ENCODE measurements around the gene SLAMF6.
"Not testable (repeated sequence)": the region's sequence is repeated elsewhere in the genome, so short reads cannot be mapped to it uniquely, and the experiment has no call there.

Gene SLAMF6

DNA sequence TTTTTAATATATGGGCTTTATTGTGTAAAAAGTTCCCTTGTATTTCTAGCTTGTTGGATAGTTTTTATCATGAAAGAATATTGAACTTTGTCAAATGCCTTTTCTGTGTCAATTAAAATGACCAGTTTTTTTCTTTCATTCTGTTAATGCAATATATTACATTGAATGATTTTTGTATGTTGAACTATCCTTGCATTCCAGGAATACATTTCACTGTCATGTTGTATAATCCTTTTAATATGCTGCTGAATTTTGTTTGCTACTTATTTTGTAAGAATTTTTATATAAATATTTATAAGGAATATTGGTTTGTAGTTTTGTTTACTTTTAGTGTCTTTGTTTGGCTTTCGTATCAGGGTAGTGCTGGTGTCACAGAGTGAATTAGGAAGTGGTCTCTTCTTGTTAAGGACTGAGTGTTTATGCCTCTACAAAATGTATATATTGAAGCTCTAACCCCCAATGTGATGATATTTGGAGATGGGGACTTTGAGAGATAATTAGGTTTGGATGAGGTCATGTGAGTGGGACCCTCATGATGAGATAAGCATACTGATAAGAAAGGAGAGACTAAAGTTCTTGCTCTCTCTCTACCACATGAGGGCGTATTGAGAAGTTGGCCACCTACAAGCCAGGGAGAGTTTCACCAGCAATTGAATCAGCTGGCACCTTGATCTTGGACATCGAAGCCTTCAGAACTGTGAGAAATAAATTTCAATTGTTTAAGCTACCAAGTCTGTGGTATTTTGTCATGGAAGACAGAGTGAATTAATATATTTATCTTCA, 12.0 kb upstream of the SLAMF6 start:
- DNase-seq (ENCODE audit: low read depth), result no peak
- TF ChIP-seq, protein P1, sequence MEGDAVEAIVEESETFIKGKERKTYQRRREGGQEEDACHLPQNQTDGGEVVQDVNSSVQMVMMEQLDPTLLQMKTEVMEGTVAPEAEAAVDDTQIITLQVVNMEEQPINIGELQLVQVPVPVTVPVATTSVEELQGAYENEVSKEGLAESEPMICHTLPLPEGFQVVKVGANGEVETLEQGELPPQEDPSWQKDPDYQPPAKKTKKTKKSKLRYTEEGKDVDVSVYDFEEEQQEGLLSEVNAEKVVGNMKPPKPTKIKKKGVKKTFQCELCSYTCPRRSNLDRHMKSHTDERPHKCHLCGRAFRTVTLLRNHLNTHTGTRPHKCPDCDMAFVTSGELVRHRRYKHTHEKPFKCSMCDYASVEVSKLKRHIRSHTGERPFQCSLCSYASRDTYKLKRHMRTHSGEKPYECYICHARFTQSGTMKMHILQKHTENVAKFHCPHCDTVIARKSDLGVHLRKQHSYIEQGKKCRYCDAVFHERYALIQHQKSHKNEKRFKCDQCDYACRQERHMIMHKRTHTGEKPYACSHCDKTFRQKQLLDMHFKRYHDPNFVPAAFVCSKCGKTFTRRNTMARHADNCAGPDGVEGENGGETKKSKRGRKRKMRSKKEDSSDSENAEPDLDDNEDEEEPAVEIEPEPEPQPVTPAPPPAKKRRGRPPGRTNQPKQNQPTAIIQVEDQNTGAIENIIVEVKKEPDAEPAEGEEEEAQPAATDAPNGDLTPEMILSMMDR (conservative IDR thresholded peaks at IDR 0.05; ENCODE audit: low read depth, low read length), result no peak
- no peak overlapping the region for H3K4me3 ChIP-seq (ENCODE audit: low read length)

DNA sequence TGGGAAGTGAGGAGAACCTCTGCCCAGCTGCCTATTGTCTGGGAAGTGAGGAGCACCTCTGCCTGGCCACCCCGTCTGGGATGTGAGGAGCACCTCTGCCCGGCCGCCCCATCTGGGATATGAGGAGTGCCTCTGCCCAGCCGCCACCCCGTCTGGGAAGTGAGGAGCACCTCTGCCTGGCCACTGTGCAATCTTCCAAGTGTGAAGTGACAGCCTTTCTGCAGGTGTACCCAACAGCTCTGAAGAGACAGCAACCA, 9.4 kb upstream of the SLAMF6 start:
- not testable (repeated sequence) for DNase-seq (ENCODE audit: low read depth); H3K4me3 ChIP-seq (ENCODE audit: low read length)

DNA sequence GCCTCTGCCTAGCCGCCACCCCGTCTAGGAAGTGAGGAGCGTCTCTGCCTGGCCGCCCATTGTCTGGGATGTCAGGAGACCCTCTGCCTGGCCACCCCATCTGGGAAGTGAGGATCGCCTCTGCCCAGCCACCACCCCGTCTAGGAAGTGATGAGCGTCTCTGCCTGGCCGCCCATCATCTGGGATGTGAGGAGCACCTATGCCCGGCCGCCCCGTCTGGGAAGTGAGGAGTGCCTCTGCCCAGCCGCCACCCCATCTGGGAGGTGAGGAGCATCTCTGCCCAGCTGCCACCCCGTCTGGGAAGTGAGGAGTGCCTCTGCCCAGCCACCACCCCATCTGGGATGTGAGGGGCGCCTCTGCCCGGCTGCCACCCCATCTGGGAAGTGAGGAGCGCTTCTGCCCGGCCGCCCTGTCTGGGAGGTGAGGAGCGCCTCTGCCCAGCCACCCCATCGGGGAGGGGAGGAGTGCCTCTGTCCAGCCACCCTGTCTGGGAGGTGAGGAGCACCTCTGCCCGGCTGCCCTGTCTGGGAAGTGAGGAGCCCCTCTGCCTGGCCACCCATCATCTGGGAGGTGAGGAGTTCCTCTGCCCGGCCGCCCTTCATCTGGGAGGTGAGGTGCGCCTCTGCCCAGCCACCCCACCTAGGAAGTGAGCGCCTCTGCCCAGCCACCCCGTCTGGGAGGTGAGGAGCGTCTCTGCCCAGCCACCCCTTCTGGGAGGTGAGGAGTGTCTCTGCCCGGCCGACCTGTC, 8.9 kb upstream of the SLAMF6 start:
- not testable (repeated sequence) for DNase-seq (ENCODE audit: low read depth); H3K4me3 ChIP-seq (ENCODE audit: low read length)

DNA sequence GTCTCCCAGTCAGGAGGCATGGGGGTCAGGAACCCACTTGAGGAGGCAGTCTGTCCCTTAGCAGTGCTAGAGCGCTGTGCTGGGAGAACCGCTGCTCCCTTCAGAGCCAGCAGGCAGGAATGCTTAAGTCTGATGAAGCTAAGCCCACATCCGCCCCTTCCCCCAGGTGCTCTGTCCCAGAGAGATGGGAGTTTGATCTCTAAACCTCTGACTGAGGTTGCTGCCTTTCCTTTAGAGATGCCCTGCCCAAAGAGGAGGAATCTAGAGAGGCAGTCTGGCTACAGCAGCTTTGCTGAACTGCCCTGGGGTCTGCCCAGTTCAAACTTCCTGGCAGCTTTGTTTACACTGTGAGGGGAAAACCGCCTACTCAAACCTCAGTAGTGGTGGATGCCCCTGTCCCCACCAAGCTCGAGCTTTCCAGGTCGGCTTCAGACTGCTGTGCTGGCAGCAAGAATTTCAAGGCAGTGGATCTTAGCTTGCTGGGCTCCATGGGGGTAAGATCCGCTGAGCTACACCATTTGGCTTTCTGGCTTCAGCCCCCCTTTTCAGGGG, 6.4 kb upstream of the SLAMF6 start:
- not testable (repeated sequence) for H3K4me3 ChIP-seq (ENCODE audit: low read length); DNase-seq (ENCODE audit: low read depth)

DNA sequence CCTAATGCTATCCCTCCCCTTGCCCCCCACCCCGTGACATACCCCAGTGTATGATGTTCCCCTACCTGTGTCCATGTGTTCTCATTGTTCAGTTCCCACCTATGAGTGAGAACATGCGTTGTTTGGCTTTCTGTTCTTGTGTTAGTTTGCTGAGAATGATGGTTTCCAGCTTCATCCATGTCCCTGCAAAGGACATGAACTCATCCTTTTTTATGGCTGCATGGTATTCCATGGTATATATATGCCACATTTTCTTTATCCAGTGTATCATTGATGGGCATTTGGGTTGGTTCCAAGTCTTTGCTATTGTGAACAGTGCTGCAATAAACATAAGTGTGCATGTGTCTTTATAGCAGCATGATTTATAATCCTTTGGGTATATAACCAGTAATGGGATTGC, 734 bp upstream of the SLAMF6 start:
- H3K4me3 ChIP-seq (ENCODE audit: low read length), result not testable (repeated sequence)

DNA sequence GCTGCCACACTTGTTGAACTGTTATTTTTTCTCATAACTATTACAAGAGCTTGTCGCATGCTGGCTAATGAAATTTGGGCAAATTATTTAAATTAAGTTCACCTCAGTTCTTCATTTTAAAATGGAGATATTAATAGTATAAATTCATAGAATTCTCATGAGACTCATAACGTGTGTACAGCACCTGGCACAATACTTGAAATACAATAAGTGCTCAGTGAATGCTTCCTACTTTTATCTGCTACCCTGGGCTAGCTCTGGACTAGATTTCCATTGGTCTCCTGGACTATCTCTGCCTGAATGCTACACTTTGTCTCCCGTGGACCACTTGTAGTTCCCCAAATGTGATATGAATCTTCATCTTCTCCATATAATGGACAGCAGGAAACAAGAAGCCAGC, 919 bp downstream of the SLAMF6 start:
- H3K4me3 ChIP-seq (ENCODE audit: low read length), result no peak overlapping the region
- no peak for DNase-seq (ENCODE audit: low read depth)
- TF ChIP-seq, protein P1 (conservative IDR thresholded peaks at IDR 0.05; ENCODE audit: low read depth, low read length), result no peak

More for the DNA sequence above, 734 bp upstream of the SLAMF6 start:
- not testable (repeated sequence) for DNase-seq (ENCODE audit: low read depth)

DNA sequence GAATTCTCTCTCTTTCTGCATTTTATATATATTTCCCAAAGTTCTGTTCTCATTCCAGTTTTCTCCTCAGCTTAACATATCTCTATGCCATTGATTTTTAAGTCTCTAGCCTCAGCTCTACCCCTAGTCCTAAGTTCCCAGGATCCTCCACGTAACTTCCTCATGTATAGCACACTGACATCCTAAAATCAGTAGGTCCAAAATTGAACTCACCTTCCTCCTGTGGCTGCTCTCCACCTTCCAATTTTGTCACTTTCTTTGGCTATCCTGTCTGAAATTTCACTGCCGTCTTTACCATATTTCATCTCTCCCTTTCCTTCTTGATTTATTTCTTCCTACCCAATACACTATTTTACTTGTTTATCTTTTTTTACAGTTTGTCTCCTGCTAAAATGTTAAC, 1.5 kb downstream of the SLAMF6 start:
- TF ChIP-seq, protein P1 (conservative IDR thresholded peaks at IDR 0.05; ENCODE audit: low read depth, low read length), result no peak
- H3K4me3 ChIP-seq (ENCODE audit: low read length), result no peak overlapping the region
- no peak for DNase-seq (ENCODE audit: low read depth)

DNA sequence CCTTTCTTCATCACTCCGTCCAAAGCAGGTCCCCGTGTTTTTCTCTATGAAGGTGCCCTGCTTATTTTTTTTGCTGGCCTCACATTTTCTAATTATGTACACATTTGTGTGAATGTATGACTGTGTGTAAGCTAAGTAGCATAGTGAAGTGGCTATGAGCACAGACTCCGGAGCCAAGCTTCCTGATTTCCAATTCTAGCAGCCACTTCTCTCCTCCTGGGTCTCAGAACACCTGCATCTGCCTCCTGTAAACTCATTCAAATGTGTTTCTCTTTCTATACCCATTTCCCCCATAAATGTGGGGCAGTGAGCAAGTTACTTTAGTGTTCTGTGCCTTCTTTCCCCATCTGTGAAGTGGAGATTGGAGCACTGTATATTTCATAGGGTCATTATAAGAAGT, 2.1 kb downstream of the SLAMF6 start:
- TF ChIP-seq, protein P1 (conservative IDR thresholded peaks at IDR 0.05; ENCODE audit: low read depth, low read length), result no peak
- DNase-seq (ENCODE audit: low read depth), result no peak
- H3K4me3 ChIP-seq (ENCODE audit: low read length), result no peak overlapping the region

DNA sequence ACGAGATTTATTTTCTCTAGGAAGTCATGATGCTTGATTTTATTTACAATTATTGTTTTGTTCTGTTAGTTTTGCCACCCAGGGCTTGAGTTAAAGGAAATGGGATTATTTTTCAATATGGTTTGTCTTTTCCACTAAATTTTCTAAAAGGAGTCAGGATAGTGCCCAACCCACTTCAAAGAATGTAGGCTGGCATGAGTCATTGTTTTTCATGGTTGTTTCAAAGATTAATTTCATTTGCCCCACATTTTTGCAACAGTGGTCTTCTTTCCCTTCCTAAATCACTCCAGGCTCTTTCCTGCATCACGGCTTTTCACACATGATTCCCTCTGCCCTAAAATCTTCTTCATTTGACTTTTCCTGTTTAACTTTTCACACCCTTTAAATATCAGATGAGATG, 2.5 kb downstream of the SLAMF6 start:
- TF ChIP-seq, protein P1 (conservative IDR thresholded peaks at IDR 0.05; ENCODE audit: low read depth, low read length), result no peak
- DNase-seq (ENCODE audit: low read depth), result no peak
- no peak overlapping the region for H3K4me3 ChIP-seq (ENCODE audit: low read length)

Measured in retinal pigment epithelial cell (primary cell).